GM19099 (cell line): ENCODE measurements around the gene UGT2B17.

ENCODE experiments used
- POLR2A ChIP-seq: IDR thresholded peaks from 3 replicates; pipeline ENCODE4 v1.6.1; 2011; ENCODE audit warnings: low read depth; ENCODE audit not compliant: insufficient read length; ENCODE audit errors: extremely low read depth

The UGT2B17 gene

DNA sequence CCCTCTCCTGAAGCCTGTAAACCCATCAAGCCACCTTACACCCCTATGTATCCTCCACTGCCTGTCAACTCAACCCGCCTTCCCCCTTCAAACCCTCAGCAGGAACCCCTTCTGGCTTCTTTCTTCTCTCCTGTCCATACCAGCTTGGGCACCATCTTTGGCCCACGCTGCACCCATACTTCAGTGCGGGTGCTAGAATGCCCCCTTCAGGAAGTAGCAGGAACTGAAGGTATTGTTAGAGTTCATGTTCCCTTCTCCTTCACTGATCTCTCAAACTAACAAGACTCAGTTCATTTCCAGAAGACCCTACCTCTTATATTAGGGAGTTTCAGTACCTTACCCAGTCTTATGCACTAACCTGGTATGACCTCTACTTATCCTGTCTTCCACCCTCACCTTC, 1.5 kb upstream of the UGT2B17 start:
- no peak for TF ChIP-seq POLR2A

DNA sequence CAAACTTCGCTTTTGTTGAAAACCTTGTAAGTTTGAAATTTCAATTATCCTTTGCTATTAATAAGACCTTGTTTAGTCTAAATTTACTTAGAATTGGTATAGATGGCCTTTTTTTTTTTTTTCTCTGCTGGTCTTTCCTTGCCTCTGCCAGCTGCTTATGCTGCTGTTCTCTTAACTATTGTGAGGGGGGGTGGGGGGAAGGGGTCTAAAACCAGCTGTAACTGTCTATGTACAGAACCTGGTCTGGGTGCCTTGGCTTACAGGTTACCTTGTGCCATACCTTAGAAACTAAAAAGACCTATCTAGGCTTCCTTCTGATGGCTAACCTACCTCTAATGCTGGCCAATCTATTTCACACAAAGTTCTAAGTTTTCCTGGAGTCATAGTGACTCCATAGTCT, 1.0 kb downstream of the UGT2B17 start:
- no peak for TF ChIP-seq POLR2A

DNA sequence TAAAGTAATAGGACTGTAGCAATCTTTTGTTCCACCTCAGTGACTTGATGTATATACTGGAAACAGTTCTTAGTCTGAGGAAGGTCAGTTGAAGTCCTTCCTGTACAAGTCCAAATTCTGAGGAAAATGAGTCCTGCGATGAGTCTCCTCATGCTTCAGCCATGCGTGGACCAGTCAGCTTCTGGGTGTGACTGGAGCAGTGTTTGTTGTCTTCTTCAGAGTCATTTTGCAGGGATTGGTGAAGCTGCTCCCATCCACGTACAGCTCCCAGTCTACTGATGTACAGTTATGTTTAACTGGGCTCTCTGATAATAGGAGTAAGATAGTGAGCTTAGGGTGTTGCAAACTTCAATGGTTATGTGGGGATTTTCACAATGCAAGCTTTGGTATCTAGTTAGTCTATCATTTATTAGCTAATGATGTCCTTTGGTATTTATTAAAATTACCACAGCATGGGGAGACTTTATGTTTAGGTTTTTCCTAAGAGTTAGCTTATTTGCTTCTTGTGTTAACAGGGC, 3.4 kb downstream of the UGT2B17 start:
- no peak for TF ChIP-seq POLR2A

DNA sequence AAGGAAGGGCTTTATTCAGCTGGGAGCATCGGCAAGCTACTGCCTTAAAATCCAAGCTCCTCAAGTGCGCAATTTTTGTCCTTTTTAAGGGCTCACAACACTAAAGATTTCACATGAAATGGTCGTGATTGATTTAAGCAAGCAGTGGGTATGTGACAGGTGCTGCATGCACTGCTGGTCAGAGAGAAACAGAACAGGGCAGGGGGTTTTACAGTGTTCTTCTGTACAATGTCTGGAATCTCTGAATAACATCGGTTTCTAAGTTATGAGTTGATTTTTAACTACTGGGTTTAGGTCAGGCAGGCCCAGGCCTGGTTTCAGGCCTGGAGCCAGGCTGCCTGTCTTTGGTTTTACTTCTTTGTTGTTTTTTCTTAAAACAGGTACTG, 6.0 kb downstream of the UGT2B17 start:
- no peak for TF ChIP-seq POLR2A

DNA sequence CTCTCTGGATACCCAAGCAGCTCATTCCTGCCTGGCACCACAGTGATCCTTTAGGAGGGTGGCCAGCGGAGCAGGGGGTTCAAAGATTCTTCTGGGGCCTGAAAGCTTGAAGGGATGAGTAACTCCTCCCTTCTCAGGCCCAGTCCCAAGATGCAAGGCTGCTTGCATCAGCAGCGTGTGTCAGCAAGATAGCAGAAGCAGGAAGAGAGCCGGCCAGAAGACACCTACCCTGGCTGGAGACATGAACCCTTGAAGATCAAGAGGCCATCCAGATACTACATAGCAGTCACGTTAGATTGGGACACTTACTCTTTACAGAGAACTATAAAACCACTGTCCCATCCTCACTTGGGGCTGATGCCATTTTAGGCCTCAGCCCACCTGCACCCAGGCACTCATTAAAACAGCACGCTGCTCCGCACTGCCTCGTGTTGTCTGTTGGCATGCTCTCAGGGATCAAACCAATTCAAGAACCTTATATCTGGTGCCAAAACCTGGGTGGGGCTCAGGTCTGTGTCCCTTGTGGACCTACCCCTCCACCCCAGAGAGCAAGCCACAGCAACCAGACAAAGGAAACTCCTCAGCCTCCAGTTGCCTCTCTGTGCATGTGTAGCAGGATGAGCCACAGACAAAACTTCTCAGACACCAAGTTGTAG, 6.5 kb downstream of the UGT2B17 start:
- TF ChIP-seq POLR2A: peak; percentile 56

DNA sequence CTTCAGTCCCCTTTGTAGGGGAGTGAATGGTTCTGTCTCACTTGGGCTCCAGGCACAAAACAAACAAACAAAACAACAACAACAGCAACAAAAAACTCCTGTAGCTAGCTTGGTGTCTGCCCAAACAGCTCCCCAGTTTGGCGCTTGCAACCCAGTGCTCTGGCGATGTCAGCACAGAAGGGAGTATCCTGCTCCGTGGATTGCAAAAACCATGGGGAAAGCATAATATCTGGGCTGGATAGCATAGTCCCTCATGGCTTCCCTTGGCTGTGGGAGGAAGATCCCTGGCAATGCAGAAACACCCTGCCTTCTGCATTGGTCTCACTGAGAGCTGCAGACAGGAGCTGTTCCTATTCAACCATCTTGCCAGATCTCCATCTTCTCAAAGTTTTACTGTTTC, 39.7 kb downstream of the UGT2B17 start:
- TF ChIP-seq POLR2A: no peak

DNA sequence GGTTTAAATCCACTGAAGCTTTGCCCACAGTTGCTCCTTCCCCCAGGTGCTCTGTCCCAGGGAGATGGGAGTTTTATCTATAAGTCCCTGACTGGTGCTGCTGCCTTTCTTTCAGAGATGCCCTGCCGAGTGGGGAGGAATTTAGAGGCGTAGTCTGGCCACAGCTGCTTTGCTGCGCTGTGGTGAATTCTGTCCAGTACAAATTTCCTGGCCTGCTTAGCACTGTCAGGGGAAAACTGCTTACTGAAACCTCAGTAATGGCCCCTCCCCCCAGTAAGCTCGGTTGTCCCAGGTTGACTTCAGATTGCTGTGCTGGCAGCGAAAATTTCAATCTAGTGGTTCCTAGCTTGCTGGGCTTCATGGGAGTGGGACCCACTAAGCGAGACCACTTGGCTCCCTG, 40.1 kb downstream of the UGT2B17 start:
- TF ChIP-seq POLR2A: no peak

DNA sequence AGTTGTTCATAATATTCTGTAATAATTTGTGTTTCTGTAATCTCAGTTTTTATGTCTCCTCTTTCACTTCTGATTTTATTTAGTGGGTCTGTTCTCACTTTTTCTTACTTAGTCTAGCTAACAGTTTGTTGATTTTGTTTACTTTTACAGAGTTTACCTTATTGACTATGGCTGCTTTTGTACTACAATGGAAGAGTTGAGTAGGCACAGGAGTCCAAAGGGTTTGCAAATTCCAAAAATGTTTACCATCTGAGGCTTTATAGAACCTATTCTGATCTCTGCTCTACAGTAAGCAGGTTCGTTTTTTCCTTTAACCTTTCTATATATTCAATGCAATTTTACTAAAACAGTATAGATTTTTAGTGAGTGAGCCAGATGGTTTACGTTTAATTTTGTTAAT, 55.1 kb downstream of the UGT2B17 start:
- TF ChIP-seq POLR2A: no peak

DNA sequence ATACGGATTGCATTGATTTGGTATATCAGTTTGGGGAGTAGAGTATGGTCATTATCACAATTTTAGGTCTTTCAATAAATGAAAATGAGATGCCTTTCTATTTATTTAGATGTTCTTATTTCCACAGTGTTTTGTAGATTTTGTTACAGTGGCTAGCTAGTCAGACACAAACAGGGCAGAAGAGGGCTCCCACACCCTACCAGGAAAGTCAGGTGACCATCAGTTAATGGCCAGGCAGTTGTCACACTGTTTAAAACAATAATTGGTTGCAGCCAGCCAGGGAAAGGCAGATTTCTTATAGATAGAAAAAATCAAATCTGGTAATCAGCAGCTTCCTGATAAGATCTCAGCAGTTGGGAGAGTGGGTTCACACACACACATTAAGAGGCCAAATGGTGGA, 57.2 kb downstream of the UGT2B17 start:
- no peak for TF ChIP-seq POLR2A

DNA sequence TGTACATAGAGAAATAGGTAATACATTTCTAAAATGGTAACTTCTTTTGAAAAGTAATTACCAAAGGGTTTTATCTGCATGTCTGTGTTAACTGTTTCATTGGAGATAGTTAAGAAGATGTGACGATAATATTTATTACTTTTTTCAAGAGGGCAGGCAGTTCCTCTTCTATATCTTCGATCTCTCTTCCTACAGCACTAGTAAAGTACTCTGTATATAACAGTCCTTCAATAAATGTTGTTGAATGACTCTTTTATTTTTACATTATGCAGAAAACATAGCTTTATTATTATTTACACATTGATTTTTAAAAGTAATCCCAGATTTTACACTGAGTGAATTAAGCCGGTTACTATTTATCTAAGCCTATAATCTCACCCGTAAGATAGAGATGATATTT, 77.1 kb downstream of the UGT2B17 start:
- no peak for TF ChIP-seq POLR2A

DNA sequence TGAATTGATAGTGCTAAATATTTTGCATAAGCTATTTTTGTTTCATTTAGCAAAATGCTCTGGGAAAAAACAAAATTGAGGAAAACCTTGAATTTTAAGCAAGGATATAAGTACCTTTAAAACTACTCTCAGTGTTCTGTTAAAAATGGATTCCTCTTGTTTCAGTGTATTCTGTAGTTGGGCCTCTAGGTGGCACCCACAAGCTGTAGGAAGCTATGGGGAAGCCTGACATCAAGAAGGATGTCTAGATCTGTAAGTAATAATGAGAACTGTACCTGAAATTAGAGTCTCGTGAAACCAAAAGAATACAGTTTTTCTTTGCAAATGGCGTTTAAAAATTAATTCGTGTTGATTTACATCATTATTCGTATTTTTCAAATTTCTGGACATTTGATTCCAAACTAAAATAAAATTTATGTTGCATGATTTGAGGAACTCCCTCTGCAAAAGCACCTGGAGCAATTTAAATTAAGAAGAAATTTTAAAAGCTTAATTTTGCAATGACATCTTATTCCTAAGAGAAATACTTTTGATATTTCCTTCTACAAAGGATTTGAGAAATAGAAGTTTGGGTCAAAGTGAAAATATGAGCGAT, 77.6 kb downstream of the UGT2B17 start:
- no peak for TF ChIP-seq POLR2A

DNA sequence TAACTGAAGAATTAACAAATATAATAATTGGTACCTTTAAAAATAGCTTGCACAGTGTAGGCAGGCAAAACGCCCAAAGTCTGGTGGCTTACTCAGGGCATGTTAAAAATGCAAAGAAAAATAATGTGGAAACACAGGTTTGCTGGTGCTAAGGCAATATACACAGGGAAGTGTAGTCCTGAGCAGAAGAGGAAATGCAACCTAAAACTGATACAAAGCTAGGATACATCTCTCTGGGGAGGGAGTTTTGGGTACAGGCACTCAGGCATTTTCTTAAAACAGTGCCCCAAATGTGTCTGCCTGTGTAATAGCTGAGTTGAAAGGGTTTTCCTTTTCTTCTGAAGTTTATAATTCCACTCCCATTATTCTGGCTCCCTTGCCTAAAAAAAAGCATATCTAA, 81.4 kb downstream of the UGT2B17 start:
- TF ChIP-seq POLR2A: no peak

DNA sequence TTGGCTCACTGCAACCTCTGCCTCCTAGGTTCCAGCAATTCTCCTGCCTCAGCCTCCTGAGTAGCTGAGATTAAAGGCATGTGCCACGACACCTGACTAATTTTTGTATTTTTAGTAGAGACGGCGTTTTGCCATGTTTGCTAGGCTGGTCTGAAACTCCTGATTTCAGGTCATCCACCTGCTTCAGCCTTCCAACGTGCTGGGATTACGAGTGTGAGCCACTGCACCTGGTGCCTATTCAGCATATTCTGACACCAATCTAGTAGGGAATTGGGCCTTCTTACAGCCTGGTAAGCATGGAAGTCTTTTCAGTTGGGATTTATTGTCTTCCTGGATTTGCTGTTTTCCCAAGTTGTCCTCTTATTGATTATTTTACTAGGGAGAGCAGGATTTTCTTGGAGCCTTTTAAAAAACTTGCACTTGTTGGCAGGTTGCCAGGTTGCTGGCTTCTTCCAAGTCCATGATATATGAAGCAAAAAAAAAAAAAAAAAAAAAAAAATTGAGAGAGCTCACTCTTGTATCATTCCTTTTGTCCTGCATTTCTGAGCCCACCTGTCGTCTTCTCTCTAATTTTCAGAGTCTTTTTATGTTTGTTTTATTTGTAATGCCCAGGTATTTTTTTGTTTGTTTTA, 85.2 kb downstream of the UGT2B17 start:
- TF ChIP-seq POLR2A: no peak

DNA sequence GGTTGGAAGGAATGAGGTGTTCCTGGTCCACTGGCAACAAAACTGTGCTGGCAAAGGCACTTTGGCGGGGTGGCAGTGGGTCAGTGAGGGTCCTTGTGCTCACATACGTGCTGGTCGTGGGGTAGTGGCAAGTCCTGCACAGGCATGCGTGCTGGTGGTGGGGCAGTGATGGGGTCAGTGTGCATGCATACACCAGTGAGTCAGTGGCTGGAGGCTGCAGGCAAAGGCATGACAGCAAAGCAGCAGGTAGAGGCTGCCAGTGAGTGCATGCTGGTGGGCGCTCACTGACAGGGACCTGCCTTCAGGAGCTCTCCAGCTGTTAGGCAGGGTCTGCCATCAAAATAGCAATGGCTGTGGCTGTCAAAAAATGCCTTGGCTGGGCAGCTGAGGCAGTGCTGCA, 86.8 kb downstream of the UGT2B17 start:
- TF ChIP-seq POLR2A: no peak
